Karpas-422 (cell line): ENCODE measurements around the gene KCNG2. TPM values are rescaled to one million over a fixed set of nuclear protein-coding genes. Genes with fewer than 3 reads are reported as not detected.

Source experiments
- DNase-seq: peaks from one replicate; pipeline ENCODE4 v3.0.0-alpha.2; 2015
- H2AFZ ChIP-seq: fragments of 200-600 bp; sonication (generic); 2 replicates; pipeline ENCODE4 v1.6.1; 2014; ENCODE audit warnings: antibody characterized with exemption, low read length, mixed read lengths
- H3K27ac ChIP-seq: fragments of 200-600 bp; sonication (generic); 2 replicates; pipeline ENCODE4 v1.5.1; 2014; ENCODE audit warnings: mild to moderate bottlenecking, low read length, moderate library complexity
- H3K27me3 ChIP-seq: fragments of 200-600 bp; sonication (generic); 2 replicates; pipeline ENCODE4 v1.6.1; 2014; ENCODE audit warnings: low read length, mixed read lengths
- H3K36me3 ChIP-seq: fragments of 200-600 bp; sonication (generic); 2 replicates; pipeline ENCODE4 v1.6.1; 2014; ENCODE audit warnings: low read length, mixed read lengths; ENCODE audit not compliant: insufficient read depth
- H3K4me1 ChIP-seq: fragments of 200-600 bp; sonication (generic); 2 replicates; pipeline ENCODE4 v1.6.1; 2014; ENCODE audit warnings: mild to moderate bottlenecking, low read length, mixed read lengths
- H3K4me2 ChIP-seq: fragments of 200-600 bp; sonication (generic); 2 replicates; pipeline ENCODE4 v1.6.1; 2014; ENCODE audit warnings: low read length, low read depth, mild to moderate bottlenecking; ENCODE audit not compliant: poor library complexity, severe bottlenecking
- H3K4me3 ChIP-seq: fragments of 200-600 bp; sonication (generic); 2 replicates; pipeline ENCODE4 v1.5.1; 2014; ENCODE audit warnings: mild to moderate bottlenecking, antibody characterized with exemption, low read length, mixed read lengths
- H3K79me2 ChIP-seq: fragments of 200-600 bp; sonication (generic); 2 replicates; pipeline ENCODE4 v1.6.1; 2014; ENCODE audit warnings: mild to moderate bottlenecking, low read length, mixed read lengths
- H3K9ac ChIP-seq: fragments of 200-600 bp; sonication (generic); 2 replicates; pipeline ENCODE4 v1.6.0; 2014; ENCODE audit warnings: low read length
- H3K9me2 ChIP-seq: fragments of 200-600 bp; sonication (generic), shearing (Covaris generic); replicated peaks from 2 replicates; pipeline ENCODE4 v1.6.0; 2014; ENCODE audit warnings: mild to moderate bottlenecking, low read length, moderate library complexity; ENCODE audit not compliant: insufficient read depth
- H3K9me3 ChIP-seq: fragments of 300-700, 200-600 bp; sonication (generic); 2 replicates; pipeline ENCODE4 v1.6.1; 2014; ENCODE audit warnings: low read length, mixed read lengths
- H4K20me1 ChIP-seq: fragments of 200-600 bp; sonication (generic); 2 replicates; pipeline ENCODE4 v1.6.1; 2014; ENCODE audit warnings: mild to moderate bottlenecking, antibody characterized with exemption, low read length, low read depth; ENCODE audit not compliant: insufficient read depth
- total RNA-seq: library from RNA; depleted of rRNA; stranded (reverse); fragments of >200 nt; shearing (Covaris generic); gene quantifications from 2 replicates; pipeline ENCODE4 v1.2.3, GENCODE V29; 2014; ENCODE audit warnings: low replicate concordance

KCNG2 gene
- total RNA-seq, 1 experiment from 2014 or later = not detected

GRCh38 chr18:79834834-79835233 lies 37.1 kb downstream of the KCNG2 start:
- H3K36me3 ChIP-seq = no peaks in the 10 kb centered on the region
- H3K4me2 ChIP-seq = no peak overlapping the region
- H3K27ac ChIP-seq = no peak overlapping the region
- no peaks in the 10 kb centered on the region for H4K20me1 ChIP-seq
- H3K9ac ChIP-seq = no peak overlapping the region
- no peaks in the 10 kb centered on the region for H3K4me1 ChIP-seq
- H3K4me3 ChIP-seq = no peak overlapping the region
- 0 out of 2 replicates have a peak, but pooled peaks cover 5% of the 10 kb centered on the region for H3K27me3 ChIP-seq
- H3K9me3 ChIP-seq = 0 out of 2 replicates have a peak, but pooled peaks cover 2% of the 10 kb centered on the region
- DNase-seq = no peak
- no peak overlapping the region for H2AFZ ChIP-seq
- no peaks in the 10 kb centered on the region for H3K79me2 ChIP-seq
- H3K9me2 ChIP-seq = no peaks in the 10 kb centered on the region

GRCh38 chr18:79841936-79842335 lies 44.2 kb downstream of the KCNG2 start:
- DNase-seq = no peak
- no peak overlapping the region for H3K9ac ChIP-seq
- no peak overlapping the region for H3K4me3 ChIP-seq
- H3K4me1 ChIP-seq = peaks cover 14% of the 10 kb centered on the region
- H3K9me3 ChIP-seq = no peaks in the 10 kb centered on the region
- H3K36me3 ChIP-seq = no peaks in the 10 kb centered on the region
- no peak overlapping the region for H2AFZ ChIP-seq
- no peak overlapping the region for H3K4me2 ChIP-seq
- H3K9me2 ChIP-seq = no peaks in the 10 kb centered on the region
- no peak overlapping the region for H3K27ac ChIP-seq
- H4K20me1 ChIP-seq = no peaks in the 10 kb centered on the region
- no peaks in the 10 kb centered on the region for H3K79me2 ChIP-seq
- H3K27me3 ChIP-seq = no peaks in the 10 kb centered on the region

DNA sequence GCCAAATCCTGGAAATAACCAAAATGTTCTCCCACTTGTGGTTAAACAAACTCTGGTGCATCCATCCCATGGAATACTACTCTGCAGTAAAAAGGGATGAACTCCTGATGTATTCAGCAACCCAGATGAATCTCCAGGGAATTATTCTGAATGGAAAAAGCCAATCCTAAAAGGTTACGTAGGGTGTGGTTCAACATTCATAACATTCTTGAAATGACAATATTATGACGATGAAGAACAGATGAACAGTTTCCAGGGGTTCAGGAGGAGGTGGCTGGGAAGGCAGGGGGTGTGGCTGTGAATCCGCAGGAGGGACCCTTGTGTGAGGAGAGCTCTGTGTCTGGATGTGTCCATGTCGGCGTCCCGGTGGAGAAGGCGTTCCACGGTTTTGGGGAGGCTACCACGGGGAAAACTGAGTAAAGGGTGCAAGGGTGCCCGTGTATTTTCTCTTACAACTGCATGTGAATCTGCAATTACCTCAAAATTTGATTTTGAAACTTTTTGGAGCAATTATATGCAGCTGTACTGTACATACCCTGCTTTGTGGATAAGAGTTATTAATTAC lies 47.3 kb downstream of the KCNG2 start:
- Histone ChIP-seq H3K79me2 (no peaks in the 10 kb centered on the region), H3K9me2 (no peaks in the 10 kb centered on the region), H2AFZ (no peak overlapping the region)

GRCh38 chr18:79846936-79847557 lies 49.3 kb downstream of the KCNG2 start:
- no peak overlapping the region for H3K9ac ChIP-seq
- H3K9me3 ChIP-seq = no peaks in the 10 kb centered on the region
- DNase-seq = no peak
- H2AFZ ChIP-seq = no peak overlapping the region
- no peaks in the 10 kb centered on the region for H4K20me1 ChIP-seq
- H3K4me2 ChIP-seq = no peak overlapping the region
- no peaks in the 10 kb centered on the region for H3K27me3 ChIP-seq
- H3K27ac ChIP-seq = no peak overlapping the region
- no peaks in the 10 kb centered on the region for H3K79me2 ChIP-seq
- peaks cover 14% of the 10 kb centered on the region for H3K4me1 ChIP-seq
- H3K9me2 ChIP-seq = no peaks in the 10 kb centered on the region
- no peaks in the 10 kb centered on the region for H3K36me3 ChIP-seq
- no peak overlapping the region for H3K4me3 ChIP-seq

More for the DNA sequence above, 47.3 kb downstream of the KCNG2 start:
- H3K27ac ChIP-seq = no peak overlapping the region
- H3K4me1 ChIP-seq = peaks cover 14% of the 10 kb centered on the region
- no peaks in the 10 kb centered on the region for H3K36me3 ChIP-seq
- DNase-seq = no peak
- H3K4me2 ChIP-seq = no peak overlapping the region
- no peak overlapping the region for H3K4me3 ChIP-seq
- H4K20me1 ChIP-seq = no peaks in the 10 kb centered on the region
- H3K27me3 ChIP-seq = no peaks in the 10 kb centered on the region
- no peak overlapping the region for H3K9ac ChIP-seq
- no peaks in the 10 kb centered on the region for H3K9me3 ChIP-seq

GRCh38 chr18:79847606-79848293 lies 50.0 kb downstream of the KCNG2 start:
- Histone ChIP-seq H4K20me1 (no peaks in the 10 kb centered on the region), H3K27me3 (no peaks in the 10 kb centered on the region), H2AFZ (no peak overlapping the region), H3K9me2 (no peaks in the 10 kb centered on the region), H3K36me3 (no peaks in the 10 kb centered on the region), H3K4me2 (no peak overlapping the region), H3K9me3 (no peaks in the 10 kb centered on the region), H3K4me3 (no peak overlapping the region), H3K4me1 (peaks cover 14% of the 10 kb centered on the region), H3K79me2 (no peaks in the 10 kb centered on the region), H3K27ac (no peak overlapping the region), H3K9ac (no peak overlapping the region)
- no peak for DNase-seq

DNA sequence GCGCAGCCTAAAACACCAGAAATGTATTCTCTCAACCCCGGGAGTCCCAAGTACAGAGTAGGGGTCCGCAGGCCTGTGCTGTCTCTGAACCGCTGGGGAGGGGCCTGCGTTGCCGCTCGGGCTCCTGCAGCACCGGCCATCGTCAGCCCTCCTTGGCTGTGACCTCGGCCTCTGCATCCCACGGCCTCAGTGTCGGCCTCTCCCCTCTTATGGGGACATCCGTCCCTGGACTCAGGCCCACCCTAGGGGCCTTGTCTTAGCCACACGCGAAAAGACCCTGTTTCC lies 50.5 kb downstream of the KCNG2 start:
- no peak overlapping the region for H3K4me3 ChIP-seq
- no peak overlapping the region for H2AFZ ChIP-seq
- H3K27ac ChIP-seq = no peak overlapping the region
- H3K9me2 ChIP-seq = no peaks in the 10 kb centered on the region
- no peak for DNase-seq
- H3K27me3 ChIP-seq = no peaks in the 10 kb centered on the region
- no peaks in the 10 kb centered on the region for H3K79me2 ChIP-seq
- H3K4me1 ChIP-seq = peaks cover 10% of the 10 kb centered on the region
- no peaks in the 10 kb centered on the region for H3K9me3 ChIP-seq
- H3K9ac ChIP-seq = no peak overlapping the region
- no peaks in the 10 kb centered on the region for H4K20me1 ChIP-seq
- no peaks in the 10 kb centered on the region for H3K36me3 ChIP-seq
- H3K4me2 ChIP-seq = no peak overlapping the region

DNA sequence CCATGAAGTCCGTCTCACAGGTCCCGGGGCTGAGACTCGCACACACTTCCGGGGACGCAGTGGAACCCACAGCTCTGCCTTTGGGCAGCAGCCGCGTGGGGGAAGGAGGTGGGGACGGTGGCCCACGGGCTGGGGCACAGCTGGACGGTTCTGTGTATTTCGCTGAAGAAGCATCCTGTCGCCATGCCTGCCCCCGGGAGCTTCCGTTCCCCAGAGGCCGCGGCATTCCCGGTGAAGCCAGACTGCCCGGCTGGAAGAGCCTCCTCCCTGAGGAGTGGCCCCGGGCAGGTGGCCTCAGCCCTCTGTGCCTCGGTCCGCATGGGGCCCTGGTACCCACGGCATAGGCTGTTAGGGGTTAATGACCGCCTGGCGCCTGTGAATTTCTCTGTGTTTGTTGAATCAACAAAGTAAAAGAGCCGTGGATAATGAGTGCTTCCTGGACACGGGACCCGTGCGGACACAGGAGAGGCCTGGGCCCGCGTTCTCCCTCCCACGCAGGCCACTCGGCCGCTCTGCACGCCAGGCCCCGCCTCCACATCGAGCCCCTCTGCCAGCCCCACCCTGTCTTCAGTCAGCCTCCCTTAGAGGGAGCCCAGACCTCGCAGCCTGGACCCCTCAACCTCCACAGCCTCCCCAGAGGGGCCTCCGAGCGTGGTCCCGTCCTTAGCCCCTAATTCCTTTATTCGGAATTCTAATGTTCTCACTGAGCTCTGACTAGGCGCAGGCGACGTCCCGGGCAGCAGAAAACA lies 51.0 kb downstream of the KCNG2 start:
- Histone ChIP-seq H3K4me3 (no peak overlapping the region), H3K9me2 (no peaks in the 10 kb centered on the region), H3K9me3 (no peaks in the 10 kb centered on the region), H3K27ac (no peak overlapping the region), H3K4me2 (no peak overlapping the region), H3K27me3 (no peaks in the 10 kb centered on the region), H3K79me2 (no peaks in the 10 kb centered on the region), H3K4me1 (peaks cover 5% of the 10 kb centered on the region), H2AFZ (no peak overlapping the region), H4K20me1 (no peaks in the 10 kb centered on the region), H3K36me3 (no peaks in the 10 kb centered on the region), H3K9ac (no peak overlapping the region)
- DNase-seq = no peak
